OCI-LY3 (cell line): Measurements from ENCODE around the gene DUSP14.

Experiments
- H2AFZ ChIP-seq: fragments of 200-600, 300-600 bp; shearing (Covaris generic); 2 replicates; pipeline ENCODE4 v1.6.0; 2014; ENCODE audit warnings: antibody characterized with exemption, low read depth, low read length
- H3K27ac ChIP-seq: fragments of 200-600, 300-600 bp; sonication (generic); 2 replicates; pipeline ENCODE4 v1.5.1; 2014; ENCODE audit warnings: mild to moderate bottlenecking, low read length, moderate library complexity, mixed read lengths
- H3K27me3 ChIP-seq: fragments of 200-600, 300-600 bp; sonication (generic); 2 replicates; pipeline ENCODE4 v1.6.1; 2014; ENCODE audit warnings: low read depth, low read length, mixed read lengths
- H3K36me3 ChIP-seq: fragments of 200-600, 300-600 bp; sonication (generic); replicated peaks from 2 replicates; pipeline ENCODE3; 2014; ENCODE audit warnings: low read depth, low read length, mixed read lengths
- H3K4me1 ChIP-seq: fragments of 300-600, 200-600 bp; sonication (generic); 2 replicates; pipeline ENCODE4 v1.6.1; 2014; ENCODE audit warnings: low read length, mixed read lengths
- H3K4me2 ChIP-seq: fragments of 200-600, 300-600 bp; sonication (generic); 2 replicates; pipeline ENCODE4 v1.6.1; 2014; ENCODE audit warnings: low read length, mixed read lengths
- H3K4me3 ChIP-seq: fragments of 300-600, 200-600 bp; sonication (generic); 2 replicates; pipeline ENCODE4 v1.5.1; 2014; ENCODE audit warnings: antibody characterized with exemption, mild to moderate bottlenecking, low read length, moderate library complexity
- H3K79me2 ChIP-seq: fragments of 300-600, 200-600 bp; shearing (Covaris generic); 2 replicates; pipeline ENCODE4 v1.6.1; 2014; ENCODE audit warnings: mild to moderate bottlenecking, low read length, mixed read lengths
- H3K9ac ChIP-seq: fragments of 300-600, 200-600 bp; shearing (Covaris generic); 2 replicates; pipeline ENCODE4 v1.6.0; 2014; ENCODE audit warnings: mild to moderate bottlenecking, low read length, moderate library complexity
- H3K9me3 ChIP-seq: fragments of 200-600, 300-600 bp; shearing (Covaris generic); 2 replicates; pipeline ENCODE4 v1.6.1; 2014; ENCODE audit warnings: low read length, mixed read lengths; ENCODE audit not compliant: insufficient read depth
- H4K20me1 ChIP-seq: fragments of 200-600, 300-600 bp; sonication (generic); 2 replicates; pipeline ENCODE4 v1.6.1; 2016; ENCODE audit warnings: low read length, mixed read lengths; ENCODE audit not compliant: insufficient read depth
- CTCF ChIP-seq: fragments of 200-600, 300-600 bp; sonication (generic); IDR thresholded peaks from 2 replicates; pipeline ENCODE4 v1.5.1; 2014; ENCODE audit warnings: antibody characterized with exemption, low read length, low read depth
- EZH2phosphoT487 ChIP-seq: fragments of 200-600 bp; shearing (Covaris generic); IDR thresholded peaks from 2 replicates; pipeline ENCODE4 v1.6.1; 2018; ENCODE audit warnings: antibody characterized with exemption, mixed run types, low read depth

The DUSP14 gene

GRCh38 chr17:37479025-37479424 is 10.7 kb upstream of the DUSP14 start:
- Histone ChIP-seq H3K79me2 (no peaks in the 10 kb centered on the region), H3K9ac (no peak overlapping the region), H3K9me3 (no peaks in the 10 kb centered on the region), H3K4me1 (peaks cover 9% of the 10 kb centered on the region), H3K4me3 (no peak overlapping the region), H4K20me1 (no peaks in the 10 kb centered on the region), H3K27ac (no peak overlapping the region), H3K4me2 (no peak overlapping the region), H3K36me3 (peaks cover 32% of the 10 kb centered on the region), H3K27me3 (no peaks in the 10 kb centered on the region), H2AFZ (no peak overlapping the region)
- no peak for TF ChIP-seq CTCF
- no peak for TF ChIP-seq EZH2phosphoT487

- H2AFZ ChIP-seq: no peak overlapping the region
- no peak overlapping the region for H3K4me2 ChIP-seq
- peaks cover 28% of the 10 kb centered on the region for H3K36me3 ChIP-seq
- no peak for TF ChIP-seq CTCF
- no peak for TF ChIP-seq EZH2phosphoT487
- H3K27ac ChIP-seq: no peak overlapping the region
- no peak overlapping the region for H3K9ac ChIP-seq
- H3K27me3 ChIP-seq: no peaks in the 10 kb centered on the region
- H3K4me3 ChIP-seq: no peak overlapping the region
- H4K20me1 ChIP-seq: no peaks in the 10 kb centered on the region
- peaks cover 9% of the 10 kb centered on the region for H3K4me1 ChIP-seq
- H3K79me2 ChIP-seq: no peaks in the 10 kb centered on the region
- H3K9me3 ChIP-seq: no peaks in the 10 kb centered on the region
Observed at GRCh38 chr17:37480427-37480826, 9.3 kb upstream of the DUSP14 start.

- Histone ChIP-seq H4K20me1 (no peaks in the 10 kb centered on the region), H3K4me1 (peaks cover 9% of the 10 kb centered on the region), H3K4me2 (no peak overlapping the region), H3K4me3 (no peak overlapping the region), H3K79me2 (no peaks in the 10 kb centered on the region), H3K27ac (no peak overlapping the region), H2AFZ (no peak overlapping the region), H3K9ac (no peak overlapping the region), H3K9me3 (no peaks in the 10 kb centered on the region), H3K27me3 (no peaks in the 10 kb centered on the region), H3K36me3 (peaks cover 23% of the 10 kb centered on the region)
- TF ChIP-seq EZH2phosphoT487 (no peak), CTCF (no peak)
Observed at GRCh38 chr17:37481001-37481665, 8.6 kb upstream of the DUSP14 start.

- no peak overlapping the region for H3K4me3 ChIP-seq
- no peaks in the 10 kb centered on the region for H3K9me3 ChIP-seq
- peaks cover 14% of the 10 kb centered on the region for H3K4me1 ChIP-seq
- no peak for TF ChIP-seq EZH2phosphoT487
- TF ChIP-seq CTCF: no peak
- H4K20me1 ChIP-seq: no peaks in the 10 kb centered on the region
- H3K36me3 ChIP-seq: peaks cover 8% of the 10 kb centered on the region
- no peak overlapping the region for H3K9ac ChIP-seq
- H2AFZ ChIP-seq: no peak overlapping the region
- no peak overlapping the region for H3K4me2 ChIP-seq
- H3K27ac ChIP-seq: no peak overlapping the region
- no peaks in the 10 kb centered on the region for H3K79me2 ChIP-seq
- H3K27me3 ChIP-seq: no peaks in the 10 kb centered on the region
Observed at GRCh38 chr17:37483311-37484039, 6.2 kb upstream of the DUSP14 start.
